Measurements from ENCODE around the gene LRIG2.
A peak's percentile ranks its signal among the peaks of the same experiment; 100 is the strongest.

DNA sequence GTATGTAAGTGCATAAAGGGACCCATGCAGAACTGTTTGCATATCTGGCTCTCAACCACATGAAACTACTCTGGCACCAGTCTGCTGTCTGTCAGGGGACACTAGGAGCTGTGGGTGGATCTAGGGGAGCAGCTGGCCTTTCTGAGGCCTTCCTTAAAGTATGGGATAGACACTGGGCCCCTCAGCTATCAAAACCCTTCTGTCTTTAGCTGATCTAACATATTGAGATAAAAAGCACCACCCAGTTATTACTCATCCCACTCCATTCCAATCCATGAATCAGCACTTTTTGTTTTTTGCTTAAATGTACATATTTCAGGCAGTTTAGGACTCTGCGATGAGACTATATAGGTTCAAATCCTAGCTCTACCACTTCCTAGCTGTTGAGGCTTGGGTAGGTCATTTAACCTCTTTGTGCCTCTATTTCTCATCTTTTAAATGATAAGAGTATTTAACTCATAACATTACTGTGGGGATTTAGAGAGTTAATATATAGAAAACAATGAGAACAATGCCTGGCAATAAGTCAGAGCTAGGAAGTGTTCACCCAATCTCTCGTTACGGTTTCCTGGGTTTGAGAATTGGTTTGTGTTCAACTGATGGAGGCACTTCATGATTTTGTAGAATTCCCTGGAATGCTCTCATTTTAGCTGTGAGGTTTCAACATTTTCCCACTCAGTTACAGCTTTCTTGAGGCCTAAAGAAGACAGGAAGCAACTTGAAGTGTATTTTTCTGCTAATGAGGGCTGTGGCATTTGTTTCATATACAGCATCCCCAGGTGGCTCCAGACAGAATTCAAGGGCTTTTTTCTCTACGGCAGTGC lies 68.9 kb downstream of the LRIG2 start:
- TF ChIP-seq MAZ (IDR thresholded peaks at IDR 0.05; ENCODE audit: borderline replicate concordance, low read depth, low read length) (no peak), POLR2A (IDR thresholded peaks at IDR 0.05; ENCODE audit: low read depth, low read length) (no peak), RCOR1 (IDR thresholded peaks at IDR 0.05; ENCODE audit: insufficient replicate concordance, low read length) (no peak), CEBPB (IDR thresholded peaks at IDR 0.05; ENCODE audit: low read depth, low read length) (no peak), RAD21 (IDR thresholded peaks at IDR 0.05; ENCODE audit: low read length) (no peak), MAFK (IDR thresholded peaks at IDR 0.05; ENCODE audit: low read depth, low read length) (peak; percentile 96), SMC3 (IDR thresholded peaks at IDR 0.05; ENCODE audit: low read depth, low read length) (no peak), RFX5 (IDR thresholded peaks at IDR 0.05; ENCODE audit: low read depth, low read length) (no peak), FOS (IDR thresholded peaks at IDR 0.05; ENCODE audit: low read depth, low read length) (no peak), MXI1 (IDR thresholded peaks at IDR 0.05; ENCODE audit: borderline replicate concordance, low read depth, low read length) (no peak)
- TF ChIP-seq, protein P1, sequence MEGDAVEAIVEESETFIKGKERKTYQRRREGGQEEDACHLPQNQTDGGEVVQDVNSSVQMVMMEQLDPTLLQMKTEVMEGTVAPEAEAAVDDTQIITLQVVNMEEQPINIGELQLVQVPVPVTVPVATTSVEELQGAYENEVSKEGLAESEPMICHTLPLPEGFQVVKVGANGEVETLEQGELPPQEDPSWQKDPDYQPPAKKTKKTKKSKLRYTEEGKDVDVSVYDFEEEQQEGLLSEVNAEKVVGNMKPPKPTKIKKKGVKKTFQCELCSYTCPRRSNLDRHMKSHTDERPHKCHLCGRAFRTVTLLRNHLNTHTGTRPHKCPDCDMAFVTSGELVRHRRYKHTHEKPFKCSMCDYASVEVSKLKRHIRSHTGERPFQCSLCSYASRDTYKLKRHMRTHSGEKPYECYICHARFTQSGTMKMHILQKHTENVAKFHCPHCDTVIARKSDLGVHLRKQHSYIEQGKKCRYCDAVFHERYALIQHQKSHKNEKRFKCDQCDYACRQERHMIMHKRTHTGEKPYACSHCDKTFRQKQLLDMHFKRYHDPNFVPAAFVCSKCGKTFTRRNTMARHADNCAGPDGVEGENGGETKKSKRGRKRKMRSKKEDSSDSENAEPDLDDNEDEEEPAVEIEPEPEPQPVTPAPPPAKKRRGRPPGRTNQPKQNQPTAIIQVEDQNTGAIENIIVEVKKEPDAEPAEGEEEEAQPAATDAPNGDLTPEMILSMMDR (conservative IDR thresholded peaks at IDR 0.05; ENCODE audit: low read depth, low read length): no peak
- TF ChIP-seq, protein P2, sequence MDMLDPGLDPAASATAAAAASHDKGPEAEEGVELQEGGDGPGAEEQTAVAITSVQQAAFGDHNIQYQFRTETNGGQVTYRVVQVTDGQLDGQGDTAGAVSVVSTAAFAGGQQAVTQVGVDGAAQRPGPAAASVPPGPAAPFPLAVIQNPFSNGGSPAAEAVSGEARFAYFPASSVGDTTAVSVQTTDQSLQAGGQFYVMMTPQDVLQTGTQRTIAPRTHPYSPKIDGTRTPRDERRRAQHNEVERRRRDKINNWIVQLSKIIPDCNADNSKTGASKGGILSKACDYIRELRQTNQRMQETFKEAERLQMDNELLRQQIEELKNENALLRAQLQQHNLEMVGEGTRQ (IDR thresholded peaks at IDR 0.05; ENCODE audit: low read depth, low read length): no peak
- TF ChIP-seq, protein P3, sequence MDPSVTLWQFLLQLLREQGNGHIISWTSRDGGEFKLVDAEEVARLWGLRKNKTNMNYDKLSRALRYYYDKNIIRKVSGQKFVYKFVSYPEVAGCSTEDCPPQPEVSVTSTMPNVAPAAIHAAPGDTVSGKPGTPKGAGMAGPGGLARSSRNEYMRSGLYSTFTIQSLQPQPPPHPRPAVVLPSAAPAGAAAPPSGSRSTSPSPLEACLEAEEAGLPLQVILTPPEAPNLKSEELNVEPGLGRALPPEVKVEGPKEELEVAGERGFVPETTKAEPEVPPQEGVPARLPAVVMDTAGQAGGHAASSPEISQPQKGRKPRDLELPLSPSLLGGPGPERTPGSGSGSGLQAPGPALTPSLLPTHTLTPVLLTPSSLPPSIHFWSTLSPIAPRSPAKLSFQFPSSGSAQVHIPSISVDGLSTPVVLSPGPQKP (IDR thresholded peaks at IDR 0.05; ENCODE audit: borderline replicate concordance, low read depth, low read length): no peak

All from IMR-90 (cell line).